ENCODE data around the gene TPCN2. TPM values are rescaled to one million over a fixed set of nuclear protein-coding genes. Genes with fewer than 3 reads are reported as not detected.

TPCN2 gene
- total and polyA plus RNA-seq, 2 of the 8 experiments (the other 6 are each of a cell fraction or from before 2014, with no cell fraction given), result 9.7 to 18.6 TPM

DNA sequence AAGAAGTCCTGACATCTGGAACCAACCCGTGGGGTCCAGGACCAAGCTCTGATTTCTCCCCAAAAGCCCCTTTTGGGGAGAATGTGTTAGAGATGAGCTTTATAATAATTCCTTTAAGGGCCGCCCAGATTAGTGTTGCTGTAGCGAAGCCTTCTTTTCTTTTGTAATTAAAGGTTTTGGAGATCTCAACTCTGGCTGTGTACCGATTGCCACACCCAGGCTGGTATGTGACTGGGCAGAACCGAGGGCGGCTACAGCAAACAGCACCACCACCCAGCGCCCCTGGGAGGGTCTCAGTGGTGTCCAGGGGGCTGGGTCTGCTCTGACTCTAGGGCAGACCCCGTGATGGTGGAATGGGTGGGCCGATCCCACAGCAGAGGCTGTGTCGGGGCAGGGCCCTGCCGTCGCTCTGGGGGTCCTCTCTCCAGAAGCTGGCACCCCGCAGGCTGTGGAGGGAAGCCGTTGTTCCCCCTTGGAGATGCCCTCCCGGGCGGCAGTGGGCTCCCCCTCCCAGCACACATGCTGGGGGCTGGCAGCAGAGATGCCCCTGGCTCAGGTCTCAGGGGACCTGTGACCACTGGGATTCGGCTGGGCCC lies 31.0 kb downstream of the TPCN2 start:
- Histone ChIP-seq H3K23ac (ENCODE audit: insufficient read length) (no peak overlapping the region), H3K79me1 (ENCODE audit: low read depth, low read length) (no peaks in the 10 kb centered on the region; the same call in 1 of the 2 replicates), H4K8ac (ENCODE audit: extremely low read depth, insufficient read depth, low read length) (no peak overlapping the region), H4K5ac (ENCODE audit: insufficient read length, low read depth, low read length) (no peak overlapping the region), H2BK5ac (ENCODE audit: low read depth, low read length) (no peak overlapping the region), H2BK12ac (ENCODE audit: low read depth, low read length) (no peak overlapping the region), H3K9ac (replicated peaks in 1 of 4; ENCODE audit: extremely low read depth in 1 of 4, low read depth in 3 of 4, low read length in 3 of 4) (no peak overlapping the region), H3K27me3 (replicated peaks in 1 of 4; ENCODE audit: control insufficient read depth in 3 of 4, extremely low read depth in 1 of 4, insufficient read depth in 3 of 4, low read length in 3 of 4) (no peaks in the 10 kb centered on the region), H3K79me2 (ENCODE audit: control insufficient read depth in 1 of 2, insufficient read depth in 2 of 2, low read length in 2 of 2) (no peaks in the 10 kb centered on the region), H4K91ac (replicated peaks; ENCODE audit: insufficient read length, low read length) (no peak overlapping the region), H3K4me3 (ENCODE audit: extremely low read depth in 1 of 4, insufficient read depth in 2 of 4, low read depth in 3 of 4, low read length in 4 of 4) (no peak overlapping the region), H2BK20ac (ENCODE audit: low read length) (no peak overlapping the region), H2AFZ (ENCODE audit: low read length) (no peak overlapping the region), H3K9me3 (ENCODE audit: insufficient read depth in 2 of 2, low read depth in 1 of 2, low read length in 1 of 2) (no peaks in the 10 kb centered on the region), H3K36me3 (ENCODE audit: control insufficient read depth in 2 of 4, insufficient read depth in 4 of 4, low read length in 3 of 4) (peaks cover 4 to 11% (median 9%) of the 10 kb centered on the region in 4 experiments; a peak in 7 of 8 replicates), H3K4me1 (replicated peaks in 1 of 4; ENCODE audit: control insufficient read depth in 3 of 4, insufficient read depth in 4 of 4, low read length in 3 of 4) (no peaks in the 10 kb centered on the region), H3K27ac (ENCODE audit: low read depth, low read length) (no peak overlapping the region), H3K23me2 (ENCODE audit: low read depth, low read length) (peaks cover 2% of the 10 kb centered on the region; the same call in 1 of the 2 replicates), H3K56ac (replicated peaks; ENCODE audit: insufficient read length, low read depth, low read length) (no peak overlapping the region), H3K4me2 (ENCODE audit: insufficient read depth in 1 of 2, low read depth in 2 of 2, low read length in 2 of 2) (no peak overlapping the region), H4K20me1 (replicated peaks in 1 of 2; ENCODE audit: control insufficient read depth in 1 of 2, insufficient read depth in 2 of 2, low read length in 2 of 2) (peaks cover 5 to 15% of the 10 kb centered on the region in 2 experiments), H3K4ac (replicated peaks; ENCODE audit: insufficient read length, low read depth, low read length) (no peak overlapping the region), H2BK15ac (ENCODE audit: low read length) (no peak overlapping the region), H3K14ac (ENCODE audit: insufficient read length) (no peak overlapping the region), H3K18ac (ENCODE audit: extremely low read depth, low read length) (no peak overlapping the region), H2BK120ac (replicated peaks; ENCODE audit: low read depth, low read length) (no peak overlapping the region), H2AK5ac (ENCODE audit: low read depth, low read length) (no peak overlapping the region)
- FAIRE-seq (no peak), DNase-seq (ENCODE audit: low read depth in 1 of 2, low spot score in 2 of 2) (no peak)
- ChIA-PET CTCF (ENCODE audit: partially characterized antibody) (interaction anchor here (1.5 kb wide), 1 partner anchor 122 kb away, joined by 3 read pairs; no protein-coding TSS in a partner anchor), POLR2A (ENCODE audit: partially characterized antibody) (interaction anchor here (1.0 kb wide), 1 partner anchor 31 kb away, joined by 3 read pairs; the partner anchor contains the start of gene TPCN2)
- 91% methylated on average over 15 of the region's 17 CpGs; no CpG with 5 or more reads in 1 of the 2 experiments for WGBS, 2 experiments (ENCODE audit: extremely low coverage in 1 of 2, insufficient coverage in 1 of 2, insufficient read length in 1 of 2, insufficient replicate concordance in 2 of 2, low coverage in 1 of 2, low lambda C conversion rate in 2 of 2, missing lambda C conversion rate in 1 of 2)
- TF ChIP-seq RBBP5 (IDR thresholded peaks at IDR 0.05; ENCODE audit: borderline replicate concordance, low read depth, low read length) (no peak), KDM5A (IDR thresholded peaks at IDR 0.05; ENCODE audit: low read length) (no peak), FOSL1 (IDR thresholded peaks at IDR 0.05; ENCODE audit: insufficient read depth, low read depth, low read length) (no peak), CHD1 (IDR thresholded peaks at IDR 0.05; ENCODE audit: low read depth, low read length) (no peak), CBX8 (IDR thresholded peaks at IDR 0.05; ENCODE audit: borderline replicate concordance, low read depth, low read length) (no peak), KDM4A (IDR thresholded peaks at IDR 0.05; ENCODE audit: low read depth, low read length, severe bottlenecking) (no peak), SIX5 (IDR thresholded peaks at IDR 0.05; ENCODE audit: low read depth, low read length) (no peak), POU5F1 (IDR thresholded peaks at IDR 0.05; ENCODE audit: low read depth, low read length) (no peak), CEBPB (IDR thresholded peaks at IDR 0.05; ENCODE audit: low read depth, low read length) (no peak), SUZ12 (IDR thresholded peaks at IDR 0.05; ENCODE audit: low read length) (no peak)
- TF ChIP-seq, protein P1, sequence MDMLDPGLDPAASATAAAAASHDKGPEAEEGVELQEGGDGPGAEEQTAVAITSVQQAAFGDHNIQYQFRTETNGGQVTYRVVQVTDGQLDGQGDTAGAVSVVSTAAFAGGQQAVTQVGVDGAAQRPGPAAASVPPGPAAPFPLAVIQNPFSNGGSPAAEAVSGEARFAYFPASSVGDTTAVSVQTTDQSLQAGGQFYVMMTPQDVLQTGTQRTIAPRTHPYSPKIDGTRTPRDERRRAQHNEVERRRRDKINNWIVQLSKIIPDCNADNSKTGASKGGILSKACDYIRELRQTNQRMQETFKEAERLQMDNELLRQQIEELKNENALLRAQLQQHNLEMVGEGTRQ (IDR thresholded peaks at IDR 0.05; ENCODE audit: low read length), result no peak
